Measurements from ENCODE around the gene ZNF653.

Gene ZNF653

GRCh38 chr19:11510444-11510843, 4.8 kb upstream of the ZNF653 start:
- no peak for DNase-seq

- DNase-seq, result no peak
Observed at GRCh38 chr19:11507370-11508078, 1.9 kb upstream of the ZNF653 start.

- DNase-seq, result no peak
Observed at GRCh38 chr19:11506967-11507366, 1.3 kb upstream of the ZNF653 start.

- DNase-seq, result no peak
Observed at GRCh38 chr19:11506101-11506555, 489 bp upstream of the ZNF653 start.

- DNase-seq, result peak; percentile 94
Observed at GRCh38 chr19:11505032-11505503, 571 bp downstream of the ZNF653 start.

- DNase-seq, result no peak
Observed at GRCh38 chr19:11504502-11505031, 1.1 kb downstream of the ZNF653 start.

- DNase-seq, result no peak
Observed at GRCh38 chr19:11499890-11500420, 5.7 kb downstream of the ZNF653 start.

- DNase-seq, result no peak
Observed at GRCh38 chr19:11499220-11499726, 6.4 kb downstream of the ZNF653 start.

- DNase-seq, result peak; percentile 82
Observed at GRCh38 chr19:11496391-11497163, 9.1 kb downstream of the ZNF653 start.

GRCh38 chr19:11495885-11496284, 9.8 kb downstream of the ZNF653 start:
- DNase-seq, result no peak

- no peak for DNase-seq
Observed at GRCh38 chr19:11495481-11495880, 10.2 kb downstream of the ZNF653 start.

- no peak for DNase-seq
Observed at GRCh38 chr19:11494634-11495285, 10.9 kb downstream of the ZNF653 start.

GRCh38 chr19:11489378-11489777, 16.3 kb downstream of the ZNF653 start:
- DNase-seq, result no peak

- DNase-seq, result no peak
Observed at GRCh38 chr19:11486661-11487503, 18.8 kb downstream of the ZNF653 start.

GRCh38 chr19:11485245-11485837, 20.3 kb downstream of the ZNF653 start:
- DNase-seq, result no peak

- no peak for DNase-seq
Observed at GRCh38 chr19:11483366-11484111, 22.1 kb downstream of the ZNF653 start.

- peak; percentile 69 for DNase-seq
Observed at GRCh38 chr19:11482384-11483050, 23.1 kb downstream of the ZNF653 start.

- peak; percentile 83 for DNase-seq
Observed at GRCh38 chr19:11481534-11482383, 23.9 kb downstream of the ZNF653 start.
